Glutamatergic neuron (in vitro differentiated cells): Measurements from ENCODE around the gene SNAP91. TPM values are rescaled to one million over a fixed set of nuclear protein-coding genes. Genes with fewer than 3 reads are reported as not detected.
A peak's percentile ranks its signal among the peaks of the same experiment; 100 is the strongest.

Experiments used
- DNase-seq: peaks from one replicate; pipeline ENCODE4 v3.0.0; 2022
- H3K27ac Mint-ChIP-seq: one replicate; pipeline ENCODE4 v1.8.0; 2020; ENCODE audit warnings: mild to moderate bottlenecking, mixed read lengths, inconsistent platforms; ENCODE audit not compliant: unreplicated experiment
- H3K27me3 Mint-ChIP-seq: one replicate; pipeline ENCODE4 v1.8.0; 2020; ENCODE audit warnings: mild to moderate bottlenecking, moderate library complexity, mixed read lengths, inconsistent platforms; ENCODE audit not compliant: unreplicated experiment
- H3K36me3 Mint-ChIP-seq: one replicate; pipeline ENCODE4 v1.8.0; 2020; ENCODE audit warnings: mild to moderate bottlenecking, mixed read lengths, inconsistent platforms; ENCODE audit not compliant: unreplicated experiment
- H3K4me1 Mint-ChIP-seq: one replicate; pipeline ENCODE4 v1.8.0; 2020; ENCODE audit warnings: mild to moderate bottlenecking, low read depth, mixed read lengths, inconsistent platforms; ENCODE audit not compliant: unreplicated experiment
- H3K4me3 Mint-ChIP-seq: one replicate; pipeline ENCODE4 v1.8.0; 2020; ENCODE audit warnings: mild to moderate bottlenecking, mixed read lengths, inconsistent platforms; ENCODE audit not compliant: unreplicated experiment
- H3K9me3 Mint-ChIP-seq: one replicate; pipeline ENCODE4 v1.8.0; 2020; ENCODE audit warnings: mild to moderate bottlenecking, moderate library complexity, mixed read lengths, inconsistent platforms; ENCODE audit not compliant: unreplicated experiment
- total RNA-seq: library from RNA; stranded (reverse); fragmentation: NEBNext Ultra II Directional; extraction: Animal tissue kit (Norgen Biotek cat#: 25700); gene quantifications from one replicate; pipeline ENCODE4 v1.2.1, GENCODE V29; 2021; ENCODE audit not compliant: unreplicated experiment
- TF ChIP-seq, protein P1 (sequence below): fragments of 200-600 bp; sonication (generic); IDR thresholded peaks from one replicate; pipeline ENCODE4 v1.5.0; 2021; ENCODE audit not compliant: partially characterized antibody, unreplicated experiment

SNAP91 gene
- total RNA-seq, 1 donor from 2014 or later, result 52.4 TPM

DNA sequence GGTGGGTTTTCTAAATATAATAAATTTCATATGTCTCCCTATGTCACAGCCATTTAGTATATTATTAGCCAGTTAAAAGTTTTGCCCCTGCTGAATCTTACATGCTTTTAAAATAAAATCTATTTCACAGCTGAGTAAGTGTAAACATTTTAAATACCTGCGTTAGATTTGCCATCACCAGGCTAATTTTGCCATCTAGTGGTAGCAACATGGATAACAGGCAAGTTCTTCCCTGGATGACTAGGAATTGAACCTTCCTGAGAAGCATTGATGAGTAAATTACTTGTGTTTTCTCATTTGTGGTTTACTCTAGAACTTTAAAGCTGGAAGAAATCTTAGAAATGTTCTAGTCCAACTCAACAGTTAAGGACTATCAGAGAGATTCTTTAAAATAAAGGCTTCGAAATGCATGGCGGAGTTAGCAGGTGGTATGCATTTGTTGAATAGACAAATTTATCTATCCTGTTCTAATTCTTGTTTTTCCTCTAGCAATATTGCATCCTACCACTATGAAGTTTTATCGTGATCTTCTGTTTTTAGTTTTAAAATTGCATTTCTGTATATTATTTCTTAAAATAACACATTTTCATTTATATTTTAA is 193.9 kb downstream of the SNAP91 start:
- no peak overlapping the region for H3K27ac Mint-ChIP-seq
- H3K9me3 Mint-ChIP-seq, result no peaks in the 10 kb centered on the region
- TF ChIP-seq, protein P1, sequence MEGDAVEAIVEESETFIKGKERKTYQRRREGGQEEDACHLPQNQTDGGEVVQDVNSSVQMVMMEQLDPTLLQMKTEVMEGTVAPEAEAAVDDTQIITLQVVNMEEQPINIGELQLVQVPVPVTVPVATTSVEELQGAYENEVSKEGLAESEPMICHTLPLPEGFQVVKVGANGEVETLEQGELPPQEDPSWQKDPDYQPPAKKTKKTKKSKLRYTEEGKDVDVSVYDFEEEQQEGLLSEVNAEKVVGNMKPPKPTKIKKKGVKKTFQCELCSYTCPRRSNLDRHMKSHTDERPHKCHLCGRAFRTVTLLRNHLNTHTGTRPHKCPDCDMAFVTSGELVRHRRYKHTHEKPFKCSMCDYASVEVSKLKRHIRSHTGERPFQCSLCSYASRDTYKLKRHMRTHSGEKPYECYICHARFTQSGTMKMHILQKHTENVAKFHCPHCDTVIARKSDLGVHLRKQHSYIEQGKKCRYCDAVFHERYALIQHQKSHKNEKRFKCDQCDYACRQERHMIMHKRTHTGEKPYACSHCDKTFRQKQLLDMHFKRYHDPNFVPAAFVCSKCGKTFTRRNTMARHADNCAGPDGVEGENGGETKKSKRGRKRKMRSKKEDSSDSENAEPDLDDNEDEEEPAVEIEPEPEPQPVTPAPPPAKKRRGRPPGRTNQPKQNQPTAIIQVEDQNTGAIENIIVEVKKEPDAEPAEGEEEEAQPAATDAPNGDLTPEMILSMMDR, result peak; percentile 88
- no peaks in the 10 kb centered on the region for H3K36me3 Mint-ChIP-seq
- no peak for DNase-seq
- no peaks in the 10 kb centered on the region for H3K27me3 Mint-ChIP-seq
- H3K4me1 Mint-ChIP-seq, result peaks cover 6% of the 10 kb centered on the region
- no peak overlapping the region for H3K4me3 Mint-ChIP-seq

- DNase-seq, result no peak
- Mint-ChIP-seq H3K9me3 (no peaks in the 10 kb centered on the region), H3K4me1 (peaks cover 6% of the 10 kb centered on the region)
Measured at GRCh38 chr6:83514466-83514865, 194.4 kb downstream of the SNAP91 start.

DNA sequence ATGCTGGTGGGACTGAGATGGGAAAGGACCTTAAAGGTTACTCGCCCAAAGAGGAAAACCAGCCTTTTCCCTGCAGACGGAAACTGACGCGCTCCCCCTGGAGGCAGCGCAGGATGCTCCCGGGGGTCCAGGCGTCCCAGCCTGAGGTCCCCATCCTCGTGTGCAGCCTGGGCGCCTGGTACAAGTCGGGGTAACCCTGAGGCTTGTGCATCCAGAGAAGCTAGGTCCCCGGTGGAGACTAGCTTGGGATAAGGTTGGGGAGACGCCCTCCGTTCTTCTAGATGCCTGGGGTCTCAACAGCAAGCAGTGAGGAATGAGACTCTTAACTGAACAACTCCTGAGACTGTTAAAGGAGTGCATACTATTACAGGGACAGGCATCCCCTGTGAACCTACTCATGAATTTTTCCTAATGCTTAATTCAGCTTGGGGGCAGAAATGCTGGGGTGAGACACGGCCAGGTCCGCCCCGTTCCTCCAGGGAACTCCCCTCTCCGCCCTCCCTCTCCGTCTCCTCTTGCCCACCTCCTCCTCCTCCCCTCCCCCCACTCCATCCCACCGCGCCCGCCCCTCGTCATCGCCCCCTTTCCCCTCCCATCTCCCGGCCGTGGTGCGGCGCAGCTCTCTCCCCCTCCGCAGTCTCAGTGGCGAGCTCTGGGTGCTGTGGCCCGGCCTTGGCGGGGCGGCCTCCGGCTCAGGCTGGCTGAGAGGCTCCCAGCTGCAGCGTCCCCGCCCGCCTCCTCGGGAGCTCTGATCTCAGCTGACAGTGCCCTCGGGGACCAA is 196.8 kb downstream of the SNAP91 start, which contains the start of gene PRSS35:
Gene PRSS35 (plus strand): TSS at position 634 of the 781 bp plus-strand sequence. CDS start 10,908 bp downstream, outside the sequence.
- no peaks in the 10 kb centered on the region for H3K9me3 Mint-ChIP-seq
- peaks cover 6% of the 10 kb centered on the region for H3K4me1 Mint-ChIP-seq
- DNase-seq, result peak; percentile 73
- H3K27me3 Mint-ChIP-seq, result no peaks in the 10 kb centered on the region
- no peak within 1 kb of the TSS for H3K27ac Mint-ChIP-seq
- H3K4me3 Mint-ChIP-seq, result peak within 1 kb of the TSS; percentile 90
- H3K36me3 Mint-ChIP-seq, result no peaks in the 10 kb centered on the region
- TF ChIP-seq, protein P1, result peak; percentile 39

More at GRCh38 chr6:83514466-83514865, 194.4 kb downstream of the SNAP91 start:
- H3K36me3 Mint-ChIP-seq, result no peaks in the 10 kb centered on the region
- no peaks in the 10 kb centered on the region for H3K27me3 Mint-ChIP-seq
- TF ChIP-seq, protein P1, result no peak
- H3K4me3 Mint-ChIP-seq, result no peak overlapping the region
- no peak overlapping the region for H3K27ac Mint-ChIP-seq

DNA sequence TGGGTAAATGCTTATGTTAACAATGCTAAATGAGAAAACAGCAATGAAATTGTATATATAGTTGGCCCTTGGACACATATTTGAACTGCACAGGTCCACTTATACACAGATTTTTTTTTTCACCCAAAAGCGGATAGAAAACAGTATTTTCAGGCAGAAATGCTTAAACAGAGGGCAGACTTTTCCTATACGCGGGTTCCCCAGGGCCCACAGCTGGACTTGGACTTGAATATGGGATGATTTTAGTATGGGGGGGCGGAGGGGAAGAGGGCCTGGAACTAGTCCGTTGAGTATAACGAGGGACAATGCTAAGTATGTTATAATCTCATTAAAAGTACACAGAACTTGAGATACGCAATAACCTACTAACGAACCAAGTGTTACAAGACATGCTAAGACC is 197.6 kb downstream of the SNAP91 start:
- Mint-ChIP-seq H3K4me1 (peaks cover 6% of the 10 kb centered on the region), H3K9me3 (no peaks in the 10 kb centered on the region), H3K27ac (no peak overlapping the region), H3K36me3 (no peaks in the 10 kb centered on the region), H3K27me3 (no peaks in the 10 kb centered on the region), H3K4me3 (peak overlapping the region; percentile 90)
- DNase-seq, result no peak
- TF ChIP-seq, protein P1, result no peak

DNA sequence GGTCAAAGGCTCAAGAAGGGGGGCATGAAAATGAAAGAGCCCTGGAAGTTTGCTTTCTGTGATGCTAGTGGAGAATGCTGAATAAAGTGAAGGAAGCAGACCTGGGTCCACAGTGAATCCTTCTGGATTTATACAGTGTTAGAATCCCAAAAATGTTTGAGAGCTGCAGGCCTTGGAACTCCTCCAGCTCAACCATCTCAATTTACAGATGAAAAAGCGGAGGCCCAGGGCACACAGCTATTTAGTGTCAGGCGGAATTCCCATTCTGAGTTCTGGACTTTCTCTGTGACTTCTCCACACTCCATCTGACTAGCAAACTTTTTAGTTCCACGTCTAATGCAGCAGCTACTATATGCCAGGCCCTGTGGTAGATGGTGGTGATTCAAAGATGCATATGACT is 198.1 kb downstream of the SNAP91 start:
- H3K27ac Mint-ChIP-seq, result no peak overlapping the region
- H3K9me3 Mint-ChIP-seq, result no peaks in the 10 kb centered on the region
- DNase-seq, result no peak
- no peaks in the 10 kb centered on the region for H3K27me3 Mint-ChIP-seq
- no peak overlapping the region for H3K4me3 Mint-ChIP-seq
- peaks cover 6% of the 10 kb centered on the region for H3K4me1 Mint-ChIP-seq
- TF ChIP-seq, protein P1, result no peak
- H3K36me3 Mint-ChIP-seq, result no peaks in the 10 kb centered on the region
